IMR-90 (cell line): Measurements from ENCODE around the gene ARHGAP8. TPM values are rescaled to one million over a fixed set of nuclear protein-coding genes. Genes with fewer than 3 reads are reported as not detected.

Experiments
- ATAC-seq: fragments of 200-7000 bp; cut with Tn5 transposase; 2 replicates; pipeline ENCODE4 v1.9.1; 2020; ENCODE audit warnings: low read depth, mild to moderate bottlenecking, moderate library complexity
- BruUV-seq: library from RNA; stranded (reverse); fragments of 400-500 nt; replicated peaks from 2 replicates; lab custom pipeline; 2021; lab: Mats Ljungman, UMichigan
- CTCF ChIA-PET: fragments of 300-600 bp; formaldehyde crosslinking; extraction: SDS; loops from one replicate; lab custom pipeline; 2021; ENCODE audit warnings: antibody characterized with exemption; lab: Yijun Ruan, JAX
- POLR2A ChIA-PET: fragments of 300-600 bp; sonication (Branson Sonifier 250); formaldehyde crosslinking; loops from one replicate; lab custom pipeline; 2022; ENCODE audit warnings: antibody characterized with exemption; ENCODE audit not compliant: unreplicated experiment; lab: Charles Lee
- DNase-seq: peaks from one replicate; pipeline ENCODE4 v3.0.0; 2013
- H2AFZ ChIP-seq: replicated peaks from 2 replicates; pipeline ENCODE3; 2013; ENCODE audit warnings: low read length, mild to moderate bottlenecking; ENCODE audit not compliant: poor library complexity
- H2AK5ac ChIP-seq: 2 replicates; pipeline ENCODE4 v1.6.1; 2013; ENCODE audit warnings: low read depth, low read length, inconsistent platforms
- H2AK9ac ChIP-seq: replicated peaks from 2 replicates; pipeline ENCODE3; 2013; ENCODE audit warnings: mild to moderate bottlenecking, low read depth, low read length, moderate library complexity; ENCODE audit not compliant: poor library complexity
- H2BK120ac ChIP-seq: 2 replicates; pipeline ENCODE4 v1.6.1; 2013; ENCODE audit warnings: low read depth, low read length, inconsistent platforms
- H2BK15ac ChIP-seq: 3 replicates; pipeline ENCODE4 v1.6.1; 2013; ENCODE audit warnings: low read depth, low read length, inconsistent platforms
- H2BK20ac ChIP-seq: 2 replicates; pipeline ENCODE4 v1.6.1; 2013; ENCODE audit warnings: low read depth, mild to moderate bottlenecking, inconsistent platforms, low read length, moderate library complexity
- H2BK5ac ChIP-seq: 2 replicates; pipeline ENCODE4 v1.6.1; 2013; ENCODE audit warnings: mild to moderate bottlenecking, low read depth, low read length, inconsistent platforms; ENCODE audit not compliant: poor library complexity, severe bottlenecking
- H3K14ac ChIP-seq: replicated peaks from 2 replicates; pipeline ENCODE4 v1.6.1; 2013; ENCODE audit warnings: low read depth, low read length, inconsistent platforms
- H3K18ac ChIP-seq: 2 replicates; pipeline ENCODE4 v1.6.1; 2013; ENCODE audit warnings: low read depth, low read length, control low read depth
- H3K23ac ChIP-seq: 2 replicates; pipeline ENCODE4 v1.6.1; 2013; ENCODE audit warnings: low read depth, low read length, inconsistent platforms
- H3K27ac ChIP-seq: 2 replicates; pipeline ENCODE4 v1.5.1; 2013; ENCODE audit warnings: mild to moderate bottlenecking, control low read depth, low read length; ENCODE audit not compliant: insufficient read depth
- H3K27me3 ChIP-seq: 2 replicates; pipeline ENCODE4 v1.6.1; 2013; ENCODE audit warnings: low read length; ENCODE audit not compliant: control insufficient read depth, insufficient read depth
- H3K36me3 ChIP-seq: 2 replicates; pipeline ENCODE4 v1.6.1; 2013; ENCODE audit warnings: low read length, mixed read lengths; ENCODE audit not compliant: control insufficient read depth, insufficient read depth
- H3K4ac ChIP-seq: 2 replicates; pipeline ENCODE4 v1.6.1; 2013; ENCODE audit warnings: low read depth, low read length, inconsistent platforms
- H3K4me1 ChIP-seq: 2 replicates; pipeline ENCODE4 v1.6.1; 2013; ENCODE audit warnings: low read length, mixed read lengths; ENCODE audit not compliant: control insufficient read depth, insufficient read depth
- H3K4me2 ChIP-seq: 2 replicates; pipeline ENCODE4 v1.6.1; 2013; ENCODE audit warnings: low read depth, mild to moderate bottlenecking, control low read depth, low read length, moderate library complexity
- H3K4me3 ChIP-seq: 2 replicates; pipeline ENCODE4 v1.5.1; 2013; ENCODE audit warnings: low read depth, mild to moderate bottlenecking, control low read depth, low read length, moderate library complexity; ENCODE audit not compliant: insufficient read depth
- H3K56ac ChIP-seq: 2 replicates; pipeline ENCODE4 v1.6.1; 2013; ENCODE audit warnings: low read length, inconsistent platforms; ENCODE audit not compliant: insufficient read depth; ENCODE audit errors: extremely low read depth
- H3K79me1 ChIP-seq, 2 experiments: 2 replicates each; pipeline ENCODE4 v1.6.1; 2013; ENCODE audit warnings: low read length in 2 of 2, inconsistent platforms in 1 of 2, low read depth in 1 of 2
- H3K9ac ChIP-seq: 2 replicates; pipeline ENCODE4 v1.6.1; 2013; ENCODE audit warnings: low read depth, low read length, control low read depth
- H3K9me1 ChIP-seq: 2 replicates; pipeline ENCODE4 v1.6.1; 2013; ENCODE audit warnings: low read length, inconsistent platforms; ENCODE audit not compliant: insufficient read depth
- H3K9me3 ChIP-seq: 2 replicates; pipeline ENCODE4 v1.6.1; 2013; ENCODE audit warnings: low read length; ENCODE audit not compliant: control insufficient read depth, insufficient read depth
- H4K20me1 ChIP-seq: 2 replicates; pipeline ENCODE4 v1.6.1; 2013; ENCODE audit warnings: low read length, inconsistent platforms; ENCODE audit not compliant: insufficient read depth
- H4K5ac ChIP-seq: 2 replicates; pipeline ENCODE4 v1.6.1; 2013; ENCODE audit warnings: mild to moderate bottlenecking, low read depth, low read length, control low read depth
- H4K8ac ChIP-seq, 2 experiments: 2 replicates each; pipeline ENCODE4 v1.6.1; 2013; ENCODE audit warnings: low read depth in 2 of 2, low read length in 2 of 2, control low read depth in 1 of 2, inconsistent platforms in 1 of 2
- H4K91ac ChIP-seq: 2 replicates; pipeline ENCODE4 v1.6.1; 2013; ENCODE audit warnings: low read depth, low read length, inconsistent platforms; ENCODE audit not compliant: insufficient read depth
- BHLHE40 ChIP-seq: fragments of 150-350 bp; IDR thresholded peaks from 2 replicates; pipeline ENCODE4 v1.6.1; 2016; ENCODE audit warnings: mild to moderate bottlenecking, low read depth, low read length
- CEBPB ChIP-seq: IDR thresholded peaks from 2 replicates; pipeline ENCODE4 v1.6.1; 2012; ENCODE audit warnings: low read depth, low read length, improper control_type of control experiment
- CHD1 ChIP-seq: IDR thresholded peaks from 2 replicates; pipeline ENCODE4 v1.6.1; 2012; ENCODE audit warnings: low read depth, low read length, improper control_type of control experiment
- CTCF ChIP-seq: conservative IDR thresholded peaks from 2 replicates; pipeline ENCODE4 v1.5.1; 2012; ENCODE audit warnings: mild to moderate bottlenecking, low read depth, low read length, improper control_type of control experiment
- FOS ChIP-seq: fragments of 150-350 bp; IDR thresholded peaks from 2 replicates; pipeline ENCODE4 v1.6.1; 2016; ENCODE audit warnings: low read depth, low read length
- MAFK ChIP-seq: IDR thresholded peaks from 2 replicates; pipeline ENCODE4 v1.6.1; 2012; ENCODE audit warnings: low read depth, low read length, improper control_type of control experiment
- MXI1 ChIP-seq: IDR thresholded peaks from 2 replicates; pipeline ENCODE4 v1.6.1; 2012; ENCODE audit warnings: low read depth, mild to moderate bottlenecking, low read length, moderate library complexity, borderline replicate concordance
- NFE2L2 ChIP-seq: fragments of 150-350 bp; IDR thresholded peaks from 2 replicates; pipeline ENCODE4 v1.6.1; 2016; ENCODE audit warnings: low read depth, mild to moderate bottlenecking, low read length
- POLR2A ChIP-seq: IDR thresholded peaks from 2 replicates; pipeline ENCODE4 v1.6.1; 2012; ENCODE audit warnings: mild to moderate bottlenecking, low read depth, low read length
- RAD21 ChIP-seq: IDR thresholded peaks from 2 replicates; pipeline ENCODE4 v1.6.1; 2012; ENCODE audit warnings: low read length, improper control_type of control experiment
- RCOR1 ChIP-seq: IDR thresholded peaks from 2 replicates; pipeline ENCODE4 v1.6.1; 2012; ENCODE audit warnings: mild to moderate bottlenecking, low read length, improper control_type of control experiment; ENCODE audit not compliant: insufficient replicate concordance
- RFX5 ChIP-seq: IDR thresholded peaks from 2 replicates; pipeline ENCODE4 v1.8.0; 2012; ENCODE audit warnings: low read depth, mild to moderate bottlenecking, low read length, moderate library complexity
- SMC3 ChIP-seq: fragments of 150-350 bp; IDR thresholded peaks from 2 replicates; pipeline ENCODE4 v1.6.1; 2016; ENCODE audit warnings: low read depth, mild to moderate bottlenecking, antibody characterized with exemption, low read length, moderate library complexity
- USF2 ChIP-seq: fragments of 150-350 bp; IDR thresholded peaks from 2 replicates; pipeline ENCODE4 v1.6.1; 2017; ENCODE audit warnings: mild to moderate bottlenecking, antibody characterized with exemption, low read length, low read depth
- WGBS, 2 experiments: methylation state at CpG; one replicate each; pipeline versions ENCODE4 v1.1.5 to v1.1.7; 2013; ENCODE audit warnings: missing lambda C conversion rate in 2 of 2; ENCODE audit not compliant: insufficient read length in 1 of 2; ENCODE audit errors: extremely low coverage in 2 of 2; 5-methylcytosine and 5-hydroxymethylcytosine counted together
- dilution Hi-C: fragments of 300-500 bp; cut with HindIII; formaldehyde crosslinking; loops from one replicate; pipeline ENCODE4 v1.14.3; 2018; ENCODE audit warnings: low sequenced_read_pairs; ENCODE audit not compliant: unreplicated experiment
- in situ Hi-C: fragments of 300-500 bp; cut with MboI; formaldehyde crosslinking; loops from 3 replicates; pipeline ENCODE4 v1.14.3; 2019; ENCODE audit warnings: low sequenced_read_pairs, inconsistent platforms, mixed read lengths
- intact Hi-C: fragments of 100-400 bp; cut with micrococcal nuclease; formaldehyde crosslinking; loops from 2 replicates; pipeline ENCODE4 v1.10.0; 2022
- polyA plus RNA-seq, 3 experiments: library from polyadenylated mRNA; depleted of rRNA; stranded (reverse); fragments of >200 nt; gene quantifications; 2 replicates each; pipeline ENCODE4 v1.2.3, GENCODE V29; 2012; ENCODE audit warnings: low replicate concordance in 1 of 3
- total RNA-seq: library from RNA; depleted of rRNA; stranded (reverse); fragments of >200 nt; gene quantifications from 2 replicates; pipeline ENCODE4 v1.2.3, GENCODE V29; 2012
- TF ChIP-seq, protein P1 (sequence below): fragments of 150-350 bp; IDR thresholded peaks from 2 replicates; pipeline ENCODE4 v1.6.1; 2016; ENCODE audit warnings: low read depth, mild to moderate bottlenecking, low read length, moderate library complexity, borderline replicate concordance

ARHGAP8 gene
- total and polyA plus RNA-seq, 2 of the 4 experiments (the other 2 are of a cell fraction): 0.18 to 0.21 TPM

- Histone ChIP-seq H3K4me3 (no peak overlapping the region), H4K5ac (no peak overlapping the region), H3K27ac (no peak overlapping the region), H2BK15ac (no peak overlapping the region), H2BK5ac (no peak overlapping the region), H3K4me1 (no peaks in the 10 kb centered on the region), H3K14ac (no peak overlapping the region), H4K91ac (no peak overlapping the region), H2AK5ac (no peak overlapping the region), H2BK120ac (no peak overlapping the region), H3K36me3 (no peaks in the 10 kb centered on the region), H4K8ac (no peak overlapping the region), H3K79me1 (no peaks in the 10 kb centered on the region), H3K4me2 (no peak overlapping the region), H3K27me3 (no peaks in the 10 kb centered on the region; the same call in 1 of the 2 replicates), H2AK9ac (no peak overlapping the region), H4K20me1 (no peaks in the 10 kb centered on the region), H3K9me1 (no peaks in the 10 kb centered on the region), H2BK20ac (no peak overlapping the region), H3K9me3 (no peaks in the 10 kb centered on the region), H2AFZ (no peak overlapping the region), H3K23ac (no peak overlapping the region), H3K56ac (no peak overlapping the region), H3K18ac (no peak overlapping the region), H3K4ac (no peak overlapping the region), H3K9ac (no peak overlapping the region)
- ChIA-PET POLR2A (no interaction called here), CTCF (no interaction called here)
- intact Hi-C loops (no loop called here), in situ Hi-C loops (no loop called here), dilution Hi-C loops (no loop called here)
- WGBS, 2 experiments: 62% methylated on average over 17 of the region's 31 CpGs; no CpG with 5 or more reads in 1 of the 2 experiments
- ATAC-seq (no peak), DNase-seq (no peak)
- no TSS peak for BruUV-seq
- TF ChIP-seq USF2 (no peak), MAFK (no peak), CHD1 (no peak), RFX5 (no peak), SMC3 (no peak), FOS (no peak), RCOR1 (no peak), CEBPB (no peak), CTCF (no peak), MXI1 (no peak), BHLHE40 (no peak), NFE2L2 (no peak), RAD21 (no peak), POLR2A (no peak)
- TF ChIP-seq, protein P1, sequence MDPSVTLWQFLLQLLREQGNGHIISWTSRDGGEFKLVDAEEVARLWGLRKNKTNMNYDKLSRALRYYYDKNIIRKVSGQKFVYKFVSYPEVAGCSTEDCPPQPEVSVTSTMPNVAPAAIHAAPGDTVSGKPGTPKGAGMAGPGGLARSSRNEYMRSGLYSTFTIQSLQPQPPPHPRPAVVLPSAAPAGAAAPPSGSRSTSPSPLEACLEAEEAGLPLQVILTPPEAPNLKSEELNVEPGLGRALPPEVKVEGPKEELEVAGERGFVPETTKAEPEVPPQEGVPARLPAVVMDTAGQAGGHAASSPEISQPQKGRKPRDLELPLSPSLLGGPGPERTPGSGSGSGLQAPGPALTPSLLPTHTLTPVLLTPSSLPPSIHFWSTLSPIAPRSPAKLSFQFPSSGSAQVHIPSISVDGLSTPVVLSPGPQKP: no peak
Observed at GRCh38 chr22:44865193-44866057, 113.0 kb downstream of the ARHGAP8 start.
